ENCODE results near the gene NOL6. TPM values are rescaled to one million over a fixed set of nuclear protein-coding genes. Genes with fewer than 3 reads are reported as not detected.
A peak's percentile ranks its signal among the peaks of the same experiment; 100 is the strongest.

The NOL6 gene
- total RNA-seq, 1 donor from 2014 or later: 36.4 TPM

- Histone ChIP-seq H3K4me3 (peak overlapping the region; percentile 72), H3K27ac (peak overlapping the region; percentile 83), H3K9me3 (no peaks in the 10 kb centered on the region), H3K27me3 (no peaks in the 10 kb centered on the region), H3K4me1 (peaks cover 18% of the 10 kb centered on the region), H3K36me3 (peaks cover 3% of the 10 kb centered on the region)
- intact Hi-C loops (cut with DNase I): no loop called here
- ATAC-seq (no peak), DNase-seq (no peak)
- TF ChIP-seq, protein P1, sequence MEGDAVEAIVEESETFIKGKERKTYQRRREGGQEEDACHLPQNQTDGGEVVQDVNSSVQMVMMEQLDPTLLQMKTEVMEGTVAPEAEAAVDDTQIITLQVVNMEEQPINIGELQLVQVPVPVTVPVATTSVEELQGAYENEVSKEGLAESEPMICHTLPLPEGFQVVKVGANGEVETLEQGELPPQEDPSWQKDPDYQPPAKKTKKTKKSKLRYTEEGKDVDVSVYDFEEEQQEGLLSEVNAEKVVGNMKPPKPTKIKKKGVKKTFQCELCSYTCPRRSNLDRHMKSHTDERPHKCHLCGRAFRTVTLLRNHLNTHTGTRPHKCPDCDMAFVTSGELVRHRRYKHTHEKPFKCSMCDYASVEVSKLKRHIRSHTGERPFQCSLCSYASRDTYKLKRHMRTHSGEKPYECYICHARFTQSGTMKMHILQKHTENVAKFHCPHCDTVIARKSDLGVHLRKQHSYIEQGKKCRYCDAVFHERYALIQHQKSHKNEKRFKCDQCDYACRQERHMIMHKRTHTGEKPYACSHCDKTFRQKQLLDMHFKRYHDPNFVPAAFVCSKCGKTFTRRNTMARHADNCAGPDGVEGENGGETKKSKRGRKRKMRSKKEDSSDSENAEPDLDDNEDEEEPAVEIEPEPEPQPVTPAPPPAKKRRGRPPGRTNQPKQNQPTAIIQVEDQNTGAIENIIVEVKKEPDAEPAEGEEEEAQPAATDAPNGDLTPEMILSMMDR (IDR thresholded peaks at IDR 0.05): no peak
These were observed 25.7 kb downstream of the NOL6 start for GRCh38 chr9:33447799-33448553.

DNA sequence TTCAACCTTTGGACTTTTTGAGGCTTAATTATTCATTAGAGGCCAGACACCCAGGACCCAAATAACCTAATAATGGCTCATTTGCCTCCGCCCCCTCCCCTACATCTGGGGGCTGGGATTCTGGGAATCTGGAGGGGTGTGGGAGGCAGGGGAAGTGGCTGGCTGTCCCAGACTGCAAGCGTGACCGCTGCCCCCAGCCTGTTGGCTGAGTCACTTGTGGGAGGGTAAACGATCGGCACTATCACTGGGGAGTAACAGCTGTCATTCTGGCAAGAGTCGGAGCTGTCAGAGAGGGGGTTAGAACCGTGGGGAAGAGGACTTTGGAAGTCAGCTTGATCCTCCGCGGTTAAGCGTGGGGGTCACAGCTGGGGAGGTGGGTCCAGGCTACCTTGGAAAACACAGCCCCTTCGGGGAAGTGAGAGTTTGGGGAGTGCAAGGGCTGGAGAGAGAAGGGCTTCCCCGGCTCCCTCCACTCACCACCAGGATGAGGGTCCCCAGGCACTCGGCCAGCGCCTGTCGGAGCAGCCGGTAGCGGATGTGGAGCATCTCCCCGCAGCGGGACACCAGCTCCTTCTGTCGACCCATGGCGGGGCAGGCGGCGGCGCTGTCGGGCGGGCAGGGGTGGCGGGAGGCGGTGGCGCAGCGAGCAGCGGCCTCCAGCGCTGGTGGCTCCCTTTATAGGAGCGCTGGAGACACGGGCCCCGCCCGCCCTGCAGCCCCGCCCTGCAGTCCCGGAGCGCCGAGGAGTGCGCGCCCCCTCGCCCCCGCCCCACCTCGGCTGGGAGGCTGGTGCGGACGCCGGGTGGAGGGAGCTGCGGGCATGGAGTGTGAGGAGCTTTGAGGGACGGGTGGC lies 26.6 kb downstream of the NOL6 start, which contains the start of gene AQP3:
TSS of gene AQP3 (minus strand) at position 648 of the 853 bp plus-strand sequence. CDS start at position 585, 63 bp downstream.
- intact Hi-C loops (cut with DNase I): no loop called here
- H3K27ac ChIP-seq: peak within 1 kb of the TSS; percentile 83
- peak within 1 kb of the TSS; percentile 72 for H3K4me3 ChIP-seq
- H3K27me3 ChIP-seq: no peaks in the 10 kb centered on the region
- no peaks in the 10 kb centered on the region for H3K9me3 ChIP-seq
- peaks cover 18% of the 10 kb centered on the region for H3K4me1 ChIP-seq
- DNase-seq (peak; percentile 91), ATAC-seq (peak; percentile 88)
- TF ChIP-seq, protein P1 (IDR thresholded peaks at IDR 0.05): peak; percentile 42
- peaks cover 11% of the 10 kb centered on the region for H3K36me3 ChIP-seq

DNA sequence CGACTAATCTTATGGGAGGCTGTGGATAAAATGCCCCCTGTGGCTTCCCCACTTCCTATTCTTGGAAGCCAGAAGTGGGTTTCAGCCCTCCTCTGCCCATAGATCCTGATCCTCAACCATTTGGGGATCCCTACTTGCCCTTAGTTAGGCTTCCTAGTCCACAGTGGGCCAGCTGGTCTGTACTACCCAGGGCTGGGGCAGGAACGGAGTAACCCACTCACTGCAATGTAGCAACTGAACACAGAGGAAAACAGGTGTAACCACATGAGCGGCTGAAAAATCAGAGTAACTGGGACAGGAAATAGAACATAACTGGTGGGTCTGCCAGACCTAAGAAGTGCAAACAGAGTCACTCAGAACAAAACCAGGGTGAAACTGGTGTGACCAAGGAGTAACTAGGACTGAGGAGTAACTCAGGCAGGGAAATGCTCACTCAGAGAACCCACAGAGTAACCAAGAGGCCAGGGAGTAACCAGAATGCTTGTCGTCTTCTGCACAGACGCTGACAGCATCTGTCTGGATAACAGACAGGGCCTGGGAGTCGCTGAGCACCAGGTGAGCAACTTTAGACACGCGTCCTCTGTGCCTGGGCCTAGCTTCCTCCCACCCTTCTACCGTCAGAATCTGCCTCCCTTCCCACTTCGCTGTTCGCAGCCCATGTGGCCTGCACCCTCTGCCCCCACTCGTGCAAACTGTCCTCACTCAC lies 27.3 kb downstream of the NOL6 start:
- intact Hi-C loops (cut with DNase I): no loop called here
- Histone ChIP-seq H3K4me1 (peaks cover 18% of the 10 kb centered on the region), H3K27ac (peak overlapping the region; percentile 83), H3K9me3 (no peaks in the 10 kb centered on the region), H3K27me3 (no peaks in the 10 kb centered on the region), H3K4me3 (peak overlapping the region; percentile 72), H3K36me3 (peaks cover 11% of the 10 kb centered on the region)
- DNase-seq: no peak
- TF ChIP-seq, protein P1 (IDR thresholded peaks at IDR 0.05): no peak
- ATAC-seq: peak; percentile 51

DNA sequence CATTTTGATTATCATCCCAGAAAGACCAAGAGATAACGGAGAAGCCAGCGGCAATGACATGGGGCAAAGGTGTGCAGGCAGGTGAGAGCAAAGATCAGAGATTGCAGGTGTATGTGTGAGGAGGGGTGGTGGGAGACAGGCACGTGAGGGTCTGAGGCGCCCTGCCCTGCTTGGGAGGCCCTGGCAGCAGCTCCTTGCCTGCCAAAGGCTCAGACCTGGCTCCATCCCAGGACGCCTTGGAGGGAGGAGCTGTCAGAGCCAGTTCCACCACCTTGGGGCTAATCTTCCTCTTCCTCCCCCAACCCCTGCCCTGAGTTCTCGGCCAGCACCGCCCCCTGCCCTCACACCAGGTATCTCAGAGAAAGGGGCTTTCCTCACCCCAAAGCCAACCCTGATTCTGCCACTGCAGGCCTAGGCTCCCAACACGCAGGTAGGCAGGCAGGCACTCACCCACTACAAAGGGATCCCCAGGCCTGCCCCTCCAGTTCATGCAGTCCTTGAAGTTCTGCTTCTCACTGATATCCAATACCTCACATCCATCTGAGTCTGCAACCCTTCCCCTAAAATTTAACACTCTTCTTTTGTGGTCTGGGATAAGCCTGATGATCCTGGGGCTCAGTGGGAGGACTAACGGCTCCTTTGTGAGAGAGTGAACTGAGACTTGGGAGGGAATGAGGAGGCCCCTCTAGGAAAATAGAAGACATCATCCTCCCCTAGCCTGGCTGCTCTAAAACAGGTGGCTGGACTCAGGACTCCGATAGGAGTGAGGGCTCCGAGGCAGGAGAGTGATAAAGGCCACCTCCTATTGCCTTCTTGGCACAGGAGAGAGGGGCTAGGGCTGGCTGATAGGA lies 28.1 kb downstream of the NOL6 start:
- Histone ChIP-seq H3K36me3 (peaks cover 11% of the 10 kb centered on the region), H3K27me3 (no peaks in the 10 kb centered on the region), H3K4me1 (peaks cover 18% of the 10 kb centered on the region), H3K27ac (peak overlapping the region; percentile 83), H3K9me3 (no peaks in the 10 kb centered on the region), H3K4me3 (peak overlapping the region; percentile 72)
- TF ChIP-seq, protein P1 (IDR thresholded peaks at IDR 0.05): no peak
- DNase-seq: peak; percentile 87
- peak; percentile 37 for ATAC-seq
- intact Hi-C loops (cut with DNase I): no loop called here

All from upper lobe of right lung (tissue), 1 donor.